GM15510 (cell line): ENCODE data around the gene HBA1.
"Not testable (repeated sequence)": the region's sequence is repeated elsewhere in the genome, so short reads cannot be mapped to it uniquely, and the experiment has no call there.

Experiments used
- POLR2A ChIP-seq: IDR thresholded peaks from 3 replicates; pipeline ENCODE4 v1.6.1; 2011; ENCODE audit warnings: borderline replicate concordance; ENCODE audit not compliant: insufficient read length; ENCODE audit errors: extremely low read depth

Gene HBA1

DNA sequence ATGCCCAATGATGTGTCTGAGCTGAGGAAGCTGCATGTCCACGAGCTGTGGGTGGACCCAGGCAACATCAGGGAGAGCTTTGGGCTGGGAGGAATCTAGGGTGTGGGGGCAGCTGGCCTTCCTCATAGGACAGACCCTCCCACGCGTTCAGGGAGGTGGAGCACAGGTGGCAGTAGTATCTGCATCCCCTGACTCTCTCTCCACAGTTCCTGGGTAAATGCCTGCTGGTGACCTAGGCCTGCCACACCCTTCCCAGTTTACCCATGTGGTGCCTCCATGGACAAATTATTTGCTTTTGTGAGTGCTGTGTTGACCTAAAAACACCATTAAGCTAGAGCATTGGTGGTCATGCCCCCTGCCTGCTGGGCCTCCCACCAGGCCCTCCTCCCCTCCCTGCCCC lies 7.5 kb upstream of the HBA1 start:
- TF ChIP-seq POLR2A = no peak

DNA sequence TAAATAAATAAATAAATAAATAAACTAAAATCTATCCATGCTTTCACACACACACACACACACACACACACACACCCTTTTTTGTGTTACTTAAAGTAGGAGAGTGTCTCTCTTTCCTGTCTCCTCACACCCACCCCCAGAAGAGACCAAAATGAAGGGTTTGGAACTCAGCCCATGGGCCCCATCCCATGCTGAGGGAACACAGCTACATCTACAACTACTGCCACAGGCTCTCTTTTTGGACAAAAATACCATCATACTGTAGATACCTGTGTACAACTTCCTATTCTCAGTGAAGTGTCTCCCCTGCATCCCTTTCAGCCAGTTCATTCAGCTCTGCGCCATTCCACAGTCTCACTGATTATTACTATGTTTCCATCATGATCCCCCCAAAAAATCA lies 5.7 kb upstream of the HBA1 start:
- TF ChIP-seq POLR2A = no peak

GRCh38 chr16:172374-172941 lies 4.0 kb upstream of the HBA1 start, which contains the start of gene HBA2:
Gene HBA2 (plus strand): TSS chr16:172876. CDS start chr16:172913, 37 bp downstream.
- not testable (repeated sequence) for TF ChIP-seq POLR2A

- TF ChIP-seq POLR2A = no peak
Measured at GRCh38 chr16:175011-175949, 1.2 kb upstream of the HBA1 start.

GRCh38 chr16:177394-177822 lies 928 bp downstream of the HBA1 start:
- no peak for TF ChIP-seq POLR2A

- TF ChIP-seq POLR2A = no peak
Measured at GRCh38 chr16:177981-178667, 1.6 kb downstream of the HBA1 start.

DNA sequence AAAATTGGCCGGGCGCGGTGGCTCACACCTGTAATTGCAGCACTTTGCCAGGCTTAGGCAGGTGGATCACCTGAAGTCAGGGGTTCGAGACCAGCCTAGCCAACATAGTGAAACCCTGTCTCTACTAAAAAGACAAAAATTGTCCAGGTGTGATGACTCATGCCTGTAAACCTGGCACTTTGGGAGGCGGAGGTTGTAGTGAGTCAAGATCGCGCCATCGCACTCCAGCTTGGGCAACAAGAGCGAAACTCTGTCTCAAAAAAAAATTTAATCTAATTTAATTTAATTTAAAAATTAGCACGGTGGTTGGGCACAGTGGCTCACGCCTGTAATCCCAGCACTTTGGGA lies 2.2 kb downstream of the HBA1 start:
- TF ChIP-seq POLR2A = no peak

DNA sequence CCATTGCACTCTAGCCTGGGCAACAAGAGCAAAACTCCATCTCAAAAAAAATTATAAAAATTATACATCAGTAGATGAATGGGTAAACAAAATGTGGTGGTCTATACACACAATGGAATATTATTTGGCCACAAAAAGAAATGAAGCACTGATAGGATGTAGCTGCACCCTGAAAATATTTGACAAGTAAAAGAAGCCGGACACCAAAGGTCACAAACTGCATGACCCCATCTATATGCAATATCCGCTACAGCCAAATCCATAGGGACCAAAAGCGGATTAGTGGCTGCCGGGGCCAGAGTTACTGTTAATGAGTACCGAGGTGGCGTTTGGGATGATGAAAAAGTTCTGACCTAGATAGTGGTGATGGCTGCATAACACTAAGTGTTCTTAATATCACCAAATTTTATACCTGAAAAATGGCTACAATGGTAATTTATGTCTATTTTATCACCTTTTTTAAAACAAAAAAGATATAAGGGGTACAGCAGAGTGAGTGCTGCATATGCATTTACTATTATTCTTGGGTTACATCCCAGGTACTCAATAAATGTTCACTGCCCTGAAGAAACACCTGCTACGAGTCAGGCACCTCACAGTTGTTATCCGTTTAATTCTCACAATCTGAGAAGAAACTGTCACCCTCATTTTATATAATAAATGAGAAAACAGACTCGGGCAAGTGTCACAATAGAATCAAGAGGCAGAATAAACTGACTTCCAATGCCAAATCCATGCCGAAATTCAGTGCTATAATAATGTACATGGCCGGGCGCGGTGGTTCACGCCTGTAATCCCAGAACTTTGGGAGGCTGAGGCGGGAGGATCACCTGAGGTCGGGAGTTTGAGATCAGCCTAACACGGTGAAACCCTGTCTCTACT lies 3.0 kb downstream of the HBA1 start:
- TF ChIP-seq POLR2A = no peak

DNA sequence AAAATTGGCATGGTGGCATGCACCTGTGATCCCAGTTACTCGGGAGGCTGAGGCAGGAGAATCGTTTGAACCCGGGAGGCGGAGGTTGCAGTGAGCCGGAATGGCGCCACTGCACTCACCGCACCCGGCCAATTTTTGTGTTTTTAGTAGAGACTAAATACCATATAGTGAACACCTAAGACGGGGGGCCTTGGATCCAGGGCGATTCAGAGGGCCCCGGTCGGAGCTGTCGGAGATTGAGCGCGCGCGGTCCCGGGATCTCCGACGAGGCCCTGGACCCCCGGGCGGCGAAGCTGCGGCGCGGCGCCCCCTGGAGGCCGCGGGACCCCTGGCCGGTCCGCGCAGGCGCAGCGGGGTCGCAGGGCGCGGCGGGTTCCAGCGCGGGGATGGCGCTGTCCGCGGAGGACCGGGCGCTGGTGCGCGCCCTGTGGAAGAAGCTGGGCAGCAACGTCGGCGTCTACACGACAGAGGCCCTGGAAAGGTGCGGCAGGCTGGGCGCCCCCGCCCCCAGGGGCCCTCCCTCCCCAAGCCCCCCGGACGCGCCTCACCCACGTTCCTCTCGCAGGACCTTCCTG lies 3.7 kb downstream of the HBA1 start, which contains the start of gene HBQ1:
Gene HBQ1 (plus strand): TSS at position 359 of the 575 bp plus-strand sequence. CDS start 28 bp downstream, at position 387.
- TF ChIP-seq POLR2A = no peak

- TF ChIP-seq POLR2A = no peak
Measured at GRCh38 chr16:180681-181564, 4.4 kb downstream of the HBA1 start.

DNA sequence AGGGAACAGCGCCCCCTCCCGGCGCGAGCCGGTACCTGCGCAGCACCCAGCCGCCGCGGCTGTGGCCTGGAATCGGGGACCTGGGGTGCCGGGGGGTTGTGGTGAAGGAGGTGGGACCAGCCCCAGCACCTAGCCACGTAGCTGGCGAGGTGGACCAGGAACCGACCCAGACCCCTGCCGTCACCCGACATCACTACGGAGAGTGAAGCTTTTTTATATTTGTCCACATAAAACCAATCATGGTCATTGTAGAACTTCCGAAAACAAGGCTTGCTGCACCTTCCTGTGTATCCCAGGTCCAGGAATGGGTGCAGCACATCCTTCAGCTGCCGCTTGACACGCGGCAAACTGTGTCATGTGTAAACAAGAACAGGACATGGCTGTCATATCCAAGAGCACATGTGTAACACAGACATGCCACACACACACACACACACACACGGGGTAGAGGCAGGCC lies 5.1 kb downstream of the HBA1 start:
- no peak for TF ChIP-seq POLR2A

DNA sequence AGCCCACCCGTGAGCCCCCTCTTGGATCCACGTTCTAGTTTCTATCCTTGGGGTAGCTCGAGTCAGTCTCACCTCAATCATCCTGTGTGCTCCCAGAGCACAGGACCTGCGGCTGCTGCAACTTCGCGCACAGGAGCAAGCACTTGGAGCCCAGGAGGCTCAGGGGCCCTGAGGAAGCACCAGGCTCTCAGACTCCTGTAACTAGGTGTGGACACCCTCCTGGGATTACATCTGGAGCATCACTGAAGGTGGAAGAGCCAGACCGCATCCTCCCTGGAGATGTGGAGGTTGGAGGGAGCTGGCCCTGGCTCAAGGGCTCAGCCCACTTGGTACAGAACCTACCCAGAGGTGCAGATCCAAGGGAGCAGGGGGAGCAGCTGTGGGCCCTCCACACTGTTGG lies 6.5 kb downstream of the HBA1 start:
- no peak for TF ChIP-seq POLR2A

GRCh38 chr16:185213-185612 lies 8.7 kb downstream of the HBA1 start:
- TF ChIP-seq POLR2A = no peak

DNA sequence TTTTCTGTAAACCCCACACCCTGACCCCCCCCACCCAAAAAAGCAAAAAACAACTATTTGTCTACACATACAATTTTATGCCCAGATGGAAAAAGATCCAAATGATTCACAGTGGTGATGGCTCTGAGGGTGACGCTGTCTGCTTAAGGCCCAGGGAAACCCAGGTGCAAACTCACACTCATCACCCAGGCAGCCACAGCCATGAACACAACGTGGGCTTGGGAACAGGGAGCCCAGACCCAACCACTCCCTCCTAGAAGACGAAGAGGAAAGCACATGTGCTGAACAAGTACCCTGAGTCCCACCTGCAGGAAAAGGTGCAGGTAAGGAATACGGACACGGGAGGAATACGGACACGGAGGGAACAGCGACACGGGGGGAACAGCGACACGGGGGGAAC lies 9.2 kb downstream of the HBA1 start:
- TF ChIP-seq POLR2A = no peak

GRCh38 chr16:187330-187729 lies 10.8 kb downstream of the HBA1 start:
- no peak for TF ChIP-seq POLR2A
